PFSK-1 (cell line): ENCODE measurements around the gene TMPRSS9. TPM values are rescaled to one million over a fixed set of nuclear protein-coding genes. Genes with fewer than 3 reads are reported as not detected.

Experiments used
- FOXP2 ChIP-seq: optimal IDR thresholded peaks from 2 replicates; pipeline ENCODE3; 2011; ENCODE audit warnings: borderline replicate concordance, control low read depth, inconsistent platforms; ENCODE audit not compliant: insufficient read depth; ENCODE audit errors: extremely low read length, extremely low read depth
- POLR2AphosphoS5 ChIP-seq: IDR thresholded peaks from 2 replicates; pipeline ENCODE4 v1.6.1; 2012; ENCODE audit warnings: low read depth, mild to moderate bottlenecking, control low read depth, low read length, moderate library complexity
- REST ChIP-seq, 2 experiments: IDR thresholded peaks; 2 replicates each; pipeline versions ENCODE4 v1.6.1 to v1.8.0; 2011 to 2012; ENCODE audit warnings: low read depth in 2 of 2, low read length in 2 of 2, control low read depth in 1 of 2, inconsistent platforms in 1 of 2, mild to moderate bottlenecking in 1 of 2, moderate library complexity in 1 of 2; ENCODE audit not compliant: insufficient read depth in 1 of 2
- SIN3A ChIP-seq: IDR thresholded peaks from 2 replicates; pipeline ENCODE4 v1.6.1; 2012; ENCODE audit warnings: mild to moderate bottlenecking, low read length, moderate library complexity, borderline replicate concordance; ENCODE audit not compliant: insufficient read depth
- TAF1 ChIP-seq: IDR thresholded peaks from 2 replicates; pipeline ENCODE4 v1.6.1; 2012; ENCODE audit warnings: low read length, control low read depth, borderline replicate concordance; ENCODE audit not compliant: insufficient read depth
- polyA plus RNA-seq: library from polyadenylated mRNA; unstranded; fragments of >200 nt; gene quantifications from one replicate; pipeline ENCODE4 v1.2.1, GENCODE V29; 2012; ENCODE audit warnings: low read depth, missing spikeins; ENCODE audit not compliant: insufficient read length

TMPRSS9 gene
- polyA plus RNA-seq = 0.82 TPM

- TF ChIP-seq TAF1 (no peak), SIN3A (no peak), FOXP2 (no peak), REST (IDR thresholded peaks at IDR 0.05; ENCODE audit: insufficient read depth in 1 of 2, low read depth in 2 of 2, low read length in 2 of 2) (no peak), POLR2AphosphoS5 (no peak)
Observed at GRCh38 chr19:2359992-2360685, at the start of gene TMPRSS9. TSS of gene TMPRSS9 (plus strand) at chr19:2360265. CDS start at chr19:2389786, 29,521 bp downstream.

GRCh38 chr19:2311093-2311492 is 49.0 kb upstream of the TMPRSS9 start:
- TF ChIP-seq POLR2AphosphoS5 (no peak), REST (IDR thresholded peaks at IDR 0.05; ENCODE audit: insufficient read depth in 1 of 2, low read depth in 2 of 2, low read length in 2 of 2) (no peak), TAF1 (no peak), SIN3A (no peak), FOXP2 (no peak)

GRCh38 chr19:2312820-2313501 is 47.1 kb upstream of the TMPRSS9 start:
- TF ChIP-seq POLR2AphosphoS5 = no peak
- no peak for TF ChIP-seq SIN3A
- TF ChIP-seq FOXP2 = no peak
- TF ChIP-seq REST (IDR thresholded peaks at IDR 0.05; ENCODE audit: insufficient read depth in 1 of 2, low read depth in 2 of 2, low read length in 2 of 2) = no peak
- TF ChIP-seq TAF1 = no peak

DNA sequence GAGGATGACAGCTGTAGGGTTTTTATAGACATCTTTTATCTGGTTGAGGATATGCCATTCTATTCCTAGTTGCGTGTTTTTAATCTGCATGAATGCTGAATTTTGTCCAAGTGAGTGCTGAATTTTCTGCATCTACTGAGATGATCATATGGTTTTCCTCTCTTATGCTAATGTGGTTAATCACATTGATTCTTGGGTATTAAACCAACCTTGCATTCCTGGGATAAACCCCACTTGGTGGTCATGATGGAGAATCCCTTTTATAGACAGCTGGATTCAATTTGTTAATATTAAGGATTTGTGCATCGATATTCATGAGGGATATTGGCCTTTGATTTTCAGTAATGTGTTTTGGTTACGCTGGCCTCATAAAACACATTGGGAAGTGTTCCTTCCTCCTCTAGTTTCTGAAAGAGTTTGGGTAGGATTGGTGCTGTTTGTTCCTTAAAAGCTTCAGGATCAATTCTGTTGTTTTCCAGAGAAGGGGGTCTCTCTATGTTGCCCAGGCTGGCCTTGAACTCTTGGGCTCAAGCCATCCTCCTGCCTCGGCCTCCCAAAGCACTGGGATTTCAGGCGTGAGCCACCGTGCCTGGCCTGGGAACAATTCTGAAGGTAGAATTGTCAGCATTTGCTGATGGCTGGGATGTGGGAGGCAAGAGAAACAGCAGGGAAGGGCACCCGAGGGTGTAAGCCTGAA is 44.8 kb upstream of the TMPRSS9 start:
- no peak for TF ChIP-seq POLR2AphosphoS5
- TF ChIP-seq TAF1 = no peak
- TF ChIP-seq REST (IDR thresholded peaks at IDR 0.05; ENCODE audit: insufficient read depth in 1 of 2, low read depth in 2 of 2, low read length in 2 of 2) = no peak
- TF ChIP-seq FOXP2 = no peak
- TF ChIP-seq SIN3A = no peak
